HUES64 (cell line): ENCODE measurements around the gene KANSL3.
"Not testable (repeated sequence)": the region's sequence is repeated elsewhere in the genome, so short reads cannot be mapped to it uniquely, and the experiment has no call there.

Source experiments
- H3K27ac ChIP-seq: 2 replicates; pipeline ENCODE4 v1.7.0; 2013; ENCODE audit warnings: low read depth, low read length, inconsistent platforms
- H3K27me3 ChIP-seq: 2 replicates; pipeline ENCODE4 v1.6.1; 2013; ENCODE audit warnings: mild to moderate bottlenecking, low read length; ENCODE audit not compliant: insufficient read depth
- H3K36me3 ChIP-seq: 2 replicates; pipeline ENCODE4 v1.6.1; 2013; ENCODE audit warnings: mild to moderate bottlenecking, low read length; ENCODE audit not compliant: insufficient read depth
- H3K4me1 ChIP-seq: 2 replicates; pipeline ENCODE4 v1.6.1; 2013; ENCODE audit warnings: mild to moderate bottlenecking, low read length, moderate library complexity; ENCODE audit not compliant: insufficient read depth
- H3K4me3 ChIP-seq: 2 replicates; pipeline ENCODE4 v1.5.1; 2013; ENCODE audit warnings: mild to moderate bottlenecking, low read length, moderate library complexity
- H3K9ac ChIP-seq: 2 replicates; pipeline ENCODE4 v1.6.1; 2013; ENCODE audit warnings: mild to moderate bottlenecking, low read depth, low read length
- H3K9me3 ChIP-seq: 2 replicates; pipeline ENCODE4 v1.6.1; 2013; ENCODE audit warnings: low read depth, low read length; ENCODE audit not compliant: insufficient read depth
- WGBS: fragments of 150-250, 120-280 bp; methylation state at CpG from one replicate; pipeline ENCODE4 v1.1.7; 2013; ENCODE audit warnings: missing lambda C conversion rate; 5-methylcytosine and 5-hydroxymethylcytosine counted together

The KANSL3 gene

GRCh38 chr2:96669539-96670215, 31.6 kb upstream of the KANSL3 start:
- Histone ChIP-seq H3K36me3 (no peaks in the 10 kb centered on the region), H3K27ac (no peak overlapping the region), H3K4me1 (no peaks in the 10 kb centered on the region), H3K27me3 (no peaks in the 10 kb centered on the region), H3K9ac (no peak overlapping the region), H3K4me3 (no peak overlapping the region), H3K9me3 (peaks cover under 1% of the 10 kb centered on the region; the same call in 1 of the 2 replicates)
- WGBS, result 92% methylated on average over 15 of the region's 15 CpGs

GRCh38 chr2:96668771-96669170, 30.7 kb upstream of the KANSL3 start:
- H3K9me3 ChIP-seq, result peaks cover 6% of the 10 kb centered on the region; the same call in 1 of the 2 replicates
- no peaks in the 10 kb centered on the region for H3K27me3 ChIP-seq
- no peak overlapping the region for H3K4me3 ChIP-seq
- H3K9ac ChIP-seq, result no peak overlapping the region
- WGBS, result 91% methylated on average over 11 of the region's 11 CpGs
- H3K27ac ChIP-seq, result no peak overlapping the region
- no peaks in the 10 kb centered on the region for H3K36me3 ChIP-seq
- no peaks in the 10 kb centered on the region for H3K4me1 ChIP-seq

- H3K27ac ChIP-seq, H3K9ac ChIP-seq, H3K4me1 ChIP-seq, H3K36me3 ChIP-seq, H3K4me3 ChIP-seq, H3K27me3 ChIP-seq, H3K9me3 ChIP-seq: not testable (repeated sequence)
- 94% methylated on average over 3 of the region's 3 CpGs for WGBS
These were observed 27.6 kb upstream of the KANSL3 start for GRCh38 chr2:96665717-96666116.

- no peaks in the 10 kb centered on the region for H3K36me3 ChIP-seq
- H3K4me3 ChIP-seq, result no peak overlapping the region
- H3K27me3 ChIP-seq, result no peaks in the 10 kb centered on the region
- H3K9me3 ChIP-seq, result peaks cover 6% of the 10 kb centered on the region; the same call in 1 of the 2 replicates
- 94% methylated on average over 3 of the region's 3 CpGs for WGBS
- H3K4me1 ChIP-seq, result no peaks in the 10 kb centered on the region
- H3K9ac ChIP-seq, result no peak overlapping the region
- H3K27ac ChIP-seq, result no peak overlapping the region
These were observed 27.0 kb upstream of the KANSL3 start for GRCh38 chr2:96665083-96665569.

GRCh38 chr2:96664366-96664925, 26.3 kb upstream of the KANSL3 start:
- no peaks in the 10 kb centered on the region for H3K27me3 ChIP-seq
- no peak overlapping the region for H3K4me3 ChIP-seq
- WGBS, result 94% methylated on average over 2 of the region's 3 CpGs
- H3K27ac ChIP-seq, result no peak overlapping the region
- no peak overlapping the region for H3K9ac ChIP-seq
- no peaks in the 10 kb centered on the region for H3K4me1 ChIP-seq
- peaks cover 6% of the 10 kb centered on the region; the same call in 1 of the 2 replicates for H3K9me3 ChIP-seq
- H3K36me3 ChIP-seq, result no peaks in the 10 kb centered on the region

GRCh38 chr2:96663829-96664228, 25.7 kb upstream of the KANSL3 start:
- H3K27ac ChIP-seq, result no peak overlapping the region
- H3K4me3 ChIP-seq, result no peak overlapping the region
- peaks cover 6% of the 10 kb centered on the region; the same call in 1 of the 2 replicates for H3K9me3 ChIP-seq
- H3K27me3 ChIP-seq, result no peaks in the 10 kb centered on the region
- WGBS, result 95% methylated on average over 6 of the region's 7 CpGs
- H3K9ac ChIP-seq, result no peak overlapping the region
- no peaks in the 10 kb centered on the region for H3K36me3 ChIP-seq
- no peaks in the 10 kb centered on the region for H3K4me1 ChIP-seq

GRCh38 chr2:96663177-96663576, 25.1 kb upstream of the KANSL3 start:
- H3K27ac ChIP-seq, result no peak overlapping the region
- WGBS, result 92% methylated on average over 5 of the region's 5 CpGs
- no peaks in the 10 kb centered on the region for H3K27me3 ChIP-seq
- no peaks in the 10 kb centered on the region for H3K4me1 ChIP-seq
- peaks cover 6% of the 10 kb centered on the region; the same call in 1 of the 2 replicates for H3K9me3 ChIP-seq
- H3K36me3 ChIP-seq, result no peaks in the 10 kb centered on the region
- no peak overlapping the region for H3K4me3 ChIP-seq
- H3K9ac ChIP-seq, result no peak overlapping the region

GRCh38 chr2:96662360-96662759, 24.2 kb upstream of the KANSL3 start:
- no peaks in the 10 kb centered on the region for H3K36me3 ChIP-seq
- H3K9ac ChIP-seq, result no peak overlapping the region
- H3K4me3 ChIP-seq, result no peak overlapping the region
- H3K27ac ChIP-seq, result no peak overlapping the region
- no peaks in the 10 kb centered on the region for H3K4me1 ChIP-seq
- peaks cover 6% of the 10 kb centered on the region; the same call in 1 of the 2 replicates for H3K9me3 ChIP-seq
- H3K27me3 ChIP-seq, result no peaks in the 10 kb centered on the region
- WGBS, result 90% methylated on average over 9 of the region's 9 CpGs

- 95% methylated on average over 6 of the region's 6 CpGs for WGBS
- H3K27me3 ChIP-seq, result no peaks in the 10 kb centered on the region
- H3K9me3 ChIP-seq, result peaks cover 6% of the 10 kb centered on the region; the same call in 1 of the 2 replicates
- no peak overlapping the region for H3K27ac ChIP-seq
- no peak overlapping the region for H3K4me3 ChIP-seq
- H3K36me3 ChIP-seq, result no peaks in the 10 kb centered on the region
- H3K9ac ChIP-seq, result no peak overlapping the region
- H3K4me1 ChIP-seq, result no peaks in the 10 kb centered on the region
These were observed 23.2 kb upstream of the KANSL3 start for GRCh38 chr2:96661324-96661723.

GRCh38 chr2:96656540-96656939, 18.4 kb upstream of the KANSL3 start:
- H3K27me3 ChIP-seq, result no peaks in the 10 kb centered on the region

GRCh38 chr2:96655526-96655925, 17.4 kb upstream of the KANSL3 start:
- Histone ChIP-seq H3K36me3 (no peaks in the 10 kb centered on the region), H3K27me3 (no peaks in the 10 kb centered on the region), H3K9me3 (no peaks in the 10 kb centered on the region), H3K4me1 (no peaks in the 10 kb centered on the region), H3K4me3 (no peak overlapping the region), H3K27ac (no peak overlapping the region), H3K9ac (no peak overlapping the region)
- 94% methylated on average over 6 of the region's 6 CpGs for WGBS

More at GRCh38 chr2:96656540-96656939, 18.4 kb upstream of the KANSL3 start:
- H3K36me3 ChIP-seq, result no peaks in the 10 kb centered on the region
- H3K4me3 ChIP-seq, result no peak overlapping the region
- no peak overlapping the region for H3K9ac ChIP-seq
- H3K4me1 ChIP-seq, result no peaks in the 10 kb centered on the region
- no peaks in the 10 kb centered on the region for H3K9me3 ChIP-seq
- no peak overlapping the region for H3K27ac ChIP-seq
